T-helper 1 cell treated with Interleukin-12 subunit alpha and Interleukin-12 subunit beta and Interleukin-4 antibody, amounts not matched to agents 30 μg/mL and 1 μg/mL, for 36 hours (primary cell): ENCODE data around the gene CCNT1.
A peak's percentile ranks its signal among the peaks of the same experiment; 100 is the strongest.
"Not testable (repeated sequence)": the region's sequence is repeated elsewhere in the genome, so short reads cannot be mapped to it uniquely, and the experiment has no call there.

ENCODE experiments used
- H3K27ac Mint-ChIP-seq: one replicate; pipeline ENCODE4 v1.8.0; 2021; ENCODE audit warnings: mild to moderate bottlenecking, mixed read lengths
- H3K27me3 Mint-ChIP-seq: one replicate; pipeline ENCODE4 v1.8.0; 2021; ENCODE audit warnings: low read depth, mixed read lengths
- H3K36me3 Mint-ChIP-seq: one replicate; pipeline ENCODE4 v1.8.0; 2021; ENCODE audit warnings: low read depth, mixed read lengths
- H3K4me1 Mint-ChIP-seq: one replicate; pipeline ENCODE4 v1.8.0; 2021; ENCODE audit warnings: low read depth, mixed read lengths
- H3K4me3 Mint-ChIP-seq: one replicate; pipeline ENCODE4 v1.8.0; 2021; ENCODE audit warnings: mild to moderate bottlenecking, moderate library complexity, mixed read lengths
- H3K9me3 Mint-ChIP-seq: one replicate; pipeline ENCODE4 v1.8.0; 2021; ENCODE audit warnings: mixed read lengths

The CCNT1 gene

DNA sequence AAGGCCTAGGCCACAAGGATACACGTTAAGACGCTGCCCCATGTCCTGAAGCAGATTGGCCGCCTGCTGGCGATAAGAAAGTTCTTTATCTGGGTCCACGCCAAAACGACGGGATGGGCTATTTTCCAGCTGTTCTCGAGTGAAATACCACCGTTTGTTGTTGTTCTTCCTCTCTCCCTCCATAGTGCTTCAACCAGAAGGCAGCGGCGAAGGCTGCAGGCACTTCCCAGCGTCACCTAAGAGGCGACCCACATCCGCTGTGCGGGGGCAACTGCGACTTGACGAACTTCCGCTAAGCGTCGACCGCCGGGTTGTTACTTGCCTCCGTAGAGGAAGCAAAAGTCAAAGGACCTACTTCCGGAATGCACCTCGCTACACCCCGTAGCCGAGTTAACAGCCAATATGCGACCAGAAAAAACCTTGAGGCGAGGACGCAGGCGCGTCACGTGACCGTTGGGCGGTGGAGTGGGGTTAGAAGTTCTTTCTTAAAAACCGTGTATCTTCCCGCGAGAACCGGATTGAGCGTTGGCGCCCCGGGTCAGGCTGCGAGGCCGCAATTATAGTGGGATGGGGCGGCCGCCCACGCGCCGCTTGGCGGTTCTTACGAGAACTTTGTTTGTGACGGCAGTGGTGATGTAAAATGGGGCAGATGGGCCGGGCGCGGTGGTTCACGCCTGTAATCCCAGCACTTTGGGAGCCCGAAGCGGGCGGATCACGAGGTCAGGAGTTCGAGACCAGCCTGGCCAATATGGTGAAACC, at the start of gene CCNT1:
Gene CCNT1 (minus strand): TSS at position 215 of the 759 bp plus-strand sequence. CDS start 32 bp downstream, at position 183.
- peak within 1 kb of the TSS; percentile 94 for H3K27ac Mint-ChIP-seq
- H3K9me3 Mint-ChIP-seq: peaks cover 22% of the 10 kb centered on the region
- H3K36me3 Mint-ChIP-seq: peaks cover 39% of the 10 kb centered on the region
- peaks cover 30% of the 10 kb centered on the region for H3K4me1 Mint-ChIP-seq
- H3K4me3 Mint-ChIP-seq: peak within 1 kb of the TSS; percentile 95
- peaks cover 5% of the 10 kb centered on the region for H3K27me3 Mint-ChIP-seq

DNA sequence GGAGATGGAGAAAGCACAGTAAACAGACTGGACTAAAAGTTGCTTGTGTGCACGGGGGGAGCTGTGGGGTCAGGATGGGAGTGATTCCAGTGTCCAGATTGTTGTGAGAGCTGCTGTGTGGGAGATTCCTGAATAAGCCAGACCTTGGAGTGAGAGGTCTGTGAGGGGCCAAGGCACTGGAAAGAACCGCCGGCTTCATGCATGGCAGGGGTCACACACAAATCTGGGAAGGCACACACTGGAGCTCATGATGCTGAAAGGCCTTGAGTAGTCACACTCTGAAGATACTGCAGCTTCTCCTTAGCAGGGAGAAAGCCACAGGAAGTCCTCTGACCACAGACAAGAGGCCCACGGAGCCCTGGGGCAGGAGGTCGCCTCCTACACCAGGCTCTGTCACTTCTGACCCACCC, 49.3 kb upstream of the CCNT1 start:
- Mint-ChIP-seq H3K36me3 (no peaks in the 10 kb centered on the region), H3K27me3 (peaks cover 3% of the 10 kb centered on the region), H3K9me3 (no peaks in the 10 kb centered on the region), H3K4me3 (peak overlapping the region; percentile 8), H3K27ac (no peak overlapping the region), H3K4me1 (peaks cover 14% of the 10 kb centered on the region)

DNA sequence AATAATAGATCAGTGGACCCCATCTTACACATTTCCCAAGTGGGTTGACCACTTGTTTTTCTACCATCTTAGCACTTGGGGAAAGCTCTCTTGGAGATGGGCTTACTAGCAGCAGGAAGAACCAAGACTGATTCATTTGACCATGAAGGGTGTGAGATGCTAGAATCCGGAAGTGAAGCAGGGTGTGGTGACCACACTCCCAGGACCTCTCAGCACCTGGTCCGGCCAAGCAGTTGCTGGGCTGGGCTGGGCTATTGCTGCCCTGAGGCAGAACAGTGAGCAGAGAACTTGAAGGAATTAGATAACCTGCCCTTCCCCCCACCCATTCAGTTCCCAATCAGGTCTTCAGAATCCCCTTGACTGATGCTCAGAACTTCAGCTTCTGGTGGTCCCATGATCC, 48.0 kb upstream of the CCNT1 start:
- Mint-ChIP-seq H3K4me1 (peaks cover 14% of the 10 kb centered on the region), H3K27me3 (peaks cover 3% of the 10 kb centered on the region), H3K36me3 (no peaks in the 10 kb centered on the region), H3K9me3 (no peaks in the 10 kb centered on the region), H3K27ac (no peak overlapping the region), H3K4me3 (no peak overlapping the region)

DNA sequence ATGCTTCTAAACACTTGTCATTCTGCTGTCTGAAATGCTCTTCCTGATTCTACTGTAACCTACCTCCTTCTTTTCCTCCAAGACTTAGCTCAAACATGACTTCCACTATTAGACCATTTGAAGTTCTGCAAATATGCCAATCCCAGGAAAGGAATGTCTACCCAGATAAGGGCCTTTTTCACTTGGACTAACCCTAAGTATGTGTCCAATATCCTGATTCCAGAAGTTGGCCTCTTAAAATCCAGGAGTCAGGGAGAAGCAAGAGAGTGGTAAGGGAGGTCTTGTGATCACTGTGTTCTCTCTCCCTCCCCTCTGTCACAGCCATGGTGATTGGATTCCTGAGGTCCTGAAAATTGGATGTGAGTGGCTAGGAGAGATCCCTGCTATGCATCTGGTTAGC, 42.2 kb upstream of the CCNT1 start:
- Mint-ChIP-seq H3K4me3 (no peak overlapping the region), H3K4me1 (no peaks in the 10 kb centered on the region), H3K36me3 (no peaks in the 10 kb centered on the region), H3K9me3 (no peaks in the 10 kb centered on the region), H3K27ac (no peak overlapping the region), H3K27me3 (no peaks in the 10 kb centered on the region)

DNA sequence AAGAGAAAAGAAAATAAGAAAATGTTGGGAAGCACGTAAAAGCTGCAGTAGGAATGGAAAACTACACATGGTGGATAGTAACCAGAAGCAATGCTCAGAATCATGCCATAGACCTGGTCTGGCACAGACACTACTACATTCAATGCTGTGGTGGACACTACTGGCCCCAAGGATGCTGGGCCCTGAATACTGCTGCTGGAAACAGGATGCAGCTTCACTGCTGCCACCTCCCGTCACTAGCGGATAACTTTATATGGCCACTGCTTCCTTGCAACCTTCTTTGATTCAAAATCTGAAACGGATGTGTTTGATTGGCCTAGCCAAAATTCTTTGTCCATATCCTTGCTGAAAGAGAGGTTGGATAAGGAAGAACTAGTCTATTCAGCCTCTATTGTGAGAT, 41.7 kb upstream of the CCNT1 start:
- H3K4me1 Mint-ChIP-seq: no peaks in the 10 kb centered on the region
- no peaks in the 10 kb centered on the region for H3K27me3 Mint-ChIP-seq
- no peaks in the 10 kb centered on the region for H3K9me3 Mint-ChIP-seq
- no peaks in the 10 kb centered on the region for H3K36me3 Mint-ChIP-seq
- no peak overlapping the region for H3K27ac Mint-ChIP-seq
- H3K4me3 Mint-ChIP-seq: no peak overlapping the region

DNA sequence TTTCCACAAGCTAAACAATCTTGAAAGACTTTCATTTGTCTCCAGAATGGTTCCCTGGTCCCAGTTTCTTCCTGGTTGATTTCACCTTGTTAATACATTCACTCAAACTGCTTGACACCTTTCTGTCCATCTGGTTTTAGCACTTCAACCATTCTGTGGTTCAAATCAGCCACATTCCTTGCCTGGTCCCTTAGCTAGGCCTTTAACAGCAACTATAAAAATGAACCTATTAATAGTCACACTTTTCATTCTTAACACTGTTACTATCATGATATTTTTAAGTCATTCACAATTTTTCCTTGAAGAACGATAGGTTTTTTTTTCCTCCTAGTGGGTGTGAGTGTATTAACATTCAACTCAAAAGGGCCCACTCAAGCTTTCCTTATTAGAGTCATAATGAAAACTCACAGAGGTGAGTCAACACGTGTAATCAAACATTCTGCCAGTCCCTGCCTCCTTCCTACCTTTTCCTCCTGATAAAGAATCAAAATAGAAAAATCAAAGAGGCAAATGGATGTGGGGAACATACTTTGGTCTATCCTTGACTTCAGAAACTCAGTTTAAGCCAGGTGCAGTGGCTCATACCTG, 34.4 kb upstream of the CCNT1 start:
- H3K27ac Mint-ChIP-seq: no peak overlapping the region
- H3K9me3 Mint-ChIP-seq: no peaks in the 10 kb centered on the region
- no peaks in the 10 kb centered on the region for H3K36me3 Mint-ChIP-seq
- peaks cover 6% of the 10 kb centered on the region for H3K27me3 Mint-ChIP-seq
- peaks cover 4% of the 10 kb centered on the region for H3K4me1 Mint-ChIP-seq
- H3K4me3 Mint-ChIP-seq: no peak overlapping the region

DNA sequence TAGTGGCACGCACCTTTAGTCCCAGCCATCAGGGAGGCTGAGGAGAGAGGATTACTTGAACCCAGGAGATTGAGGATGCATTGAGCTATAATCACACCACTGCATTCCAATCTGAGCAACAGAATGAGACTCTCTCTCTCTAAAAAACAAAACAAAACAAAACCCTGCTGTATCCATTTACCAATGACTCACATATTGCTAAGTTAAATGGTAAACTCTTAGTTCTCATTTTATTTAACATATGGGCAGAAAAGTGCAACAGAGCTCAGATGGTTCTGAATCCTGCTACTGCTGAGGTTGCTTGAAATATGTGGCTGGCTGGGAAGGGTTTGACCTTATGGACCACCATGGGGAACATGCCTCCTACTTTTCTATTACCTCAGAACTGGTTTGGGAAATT, 33.7 kb upstream of the CCNT1 start:
- Mint-ChIP-seq H3K36me3 (no peaks in the 10 kb centered on the region), H3K27me3 (peaks cover 6% of the 10 kb centered on the region), H3K9me3 (no peaks in the 10 kb centered on the region), H3K27ac (no peak overlapping the region), H3K4me3 (no peak overlapping the region), H3K4me1 (peaks cover 4% of the 10 kb centered on the region)

DNA sequence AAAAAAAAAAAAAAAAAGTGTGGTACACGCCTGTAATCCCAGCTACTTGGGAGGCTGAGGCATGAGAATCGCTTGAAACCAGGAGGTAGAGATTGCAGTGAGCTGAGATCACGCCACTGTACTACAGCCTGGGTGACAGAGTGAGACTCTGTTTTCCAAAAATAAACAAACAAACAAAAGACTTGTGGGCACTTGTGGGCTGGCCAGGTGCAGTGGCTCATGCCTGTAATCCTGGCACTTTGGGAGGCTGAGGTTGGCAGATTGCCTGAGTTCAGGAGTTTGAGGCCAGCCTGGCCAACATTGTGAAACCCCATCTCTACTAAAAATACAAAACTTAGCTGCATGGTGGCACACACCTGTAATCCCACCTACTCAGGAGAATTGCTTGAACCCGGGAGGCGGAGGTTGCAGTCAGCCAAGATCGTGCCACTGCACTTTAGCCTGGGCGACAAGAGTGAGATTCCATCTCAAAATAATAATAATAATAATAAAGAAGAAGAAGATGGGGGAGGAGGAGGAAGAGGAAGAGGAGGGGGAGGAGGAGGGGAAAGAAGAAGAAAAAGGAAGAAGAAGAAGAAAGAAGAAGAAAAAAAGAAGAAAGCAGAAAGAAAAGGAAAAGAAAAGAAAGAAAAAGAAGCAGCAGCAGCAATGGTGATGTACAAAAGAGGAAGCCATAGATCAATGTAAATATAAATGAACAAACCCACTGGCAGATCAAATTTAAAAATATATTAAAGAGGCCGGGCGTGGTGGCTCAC, 27.9 kb upstream of the CCNT1 start:
- Mint-ChIP-seq H3K27me3 (peaks cover 16% of the 10 kb centered on the region), H3K36me3 (no peaks in the 10 kb centered on the region), H3K4me3 (no peak overlapping the region), H3K9me3 (no peaks in the 10 kb centered on the region), H3K4me1 (no peaks in the 10 kb centered on the region), H3K27ac (no peak overlapping the region)

DNA sequence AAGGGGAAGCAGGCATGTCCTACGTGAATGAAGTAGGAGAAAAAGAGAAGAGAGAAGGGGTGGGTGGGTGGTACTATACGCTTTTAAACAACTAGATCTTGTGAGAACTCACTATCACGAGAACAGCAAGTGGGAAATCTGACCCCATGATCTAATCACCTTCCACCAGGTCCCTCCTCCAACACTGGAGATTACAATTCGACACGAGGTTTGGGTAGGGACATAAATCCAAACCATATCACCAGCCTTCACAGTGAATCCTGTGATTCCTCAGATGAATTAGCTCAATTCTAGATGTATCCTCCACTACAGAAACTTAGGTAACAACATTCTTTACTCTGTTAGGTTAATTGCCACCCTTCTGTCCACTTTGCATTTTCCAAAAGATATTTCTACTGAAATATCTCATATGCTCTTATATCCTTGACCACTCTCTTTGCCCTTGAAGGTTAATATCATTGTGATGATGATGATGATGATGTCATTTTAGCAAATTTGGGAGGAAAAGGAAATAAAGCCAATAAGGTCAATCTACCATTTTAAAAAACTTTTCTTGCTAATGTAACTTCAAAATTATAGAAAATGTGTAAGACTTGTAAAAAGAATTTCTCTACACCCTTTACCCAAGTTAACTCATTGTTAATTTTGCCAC, 23.2 kb upstream of the CCNT1 start:
- no peaks in the 10 kb centered on the region for H3K4me1 Mint-ChIP-seq
- no peaks in the 10 kb centered on the region for H3K9me3 Mint-ChIP-seq
- no peaks in the 10 kb centered on the region for H3K36me3 Mint-ChIP-seq
- H3K27me3 Mint-ChIP-seq: peaks cover 28% of the 10 kb centered on the region
- H3K27ac Mint-ChIP-seq: no peak overlapping the region
- no peak overlapping the region for H3K4me3 Mint-ChIP-seq

DNA sequence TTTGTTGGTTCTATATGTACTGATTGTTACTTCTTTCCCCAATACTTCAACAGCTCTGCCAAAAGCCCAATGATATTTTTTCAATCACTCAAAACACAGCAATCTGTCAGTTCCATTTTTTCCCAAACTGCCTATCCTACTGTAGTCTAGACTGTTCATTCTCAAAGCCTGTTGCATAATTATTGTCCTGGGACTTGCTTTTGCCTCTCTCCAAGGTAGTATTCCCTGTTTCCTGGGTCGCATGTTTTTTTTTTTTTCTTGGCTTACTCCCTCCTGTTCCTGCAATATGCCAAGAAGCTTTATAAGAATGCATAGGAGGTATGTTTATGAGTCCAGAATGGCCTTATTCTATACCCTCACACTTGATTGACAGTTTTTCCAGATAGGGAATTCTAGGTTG, 19.9 kb upstream of the CCNT1 start:
- no peaks in the 10 kb centered on the region for H3K4me1 Mint-ChIP-seq
- no peaks in the 10 kb centered on the region for H3K9me3 Mint-ChIP-seq
- peaks cover 28% of the 10 kb centered on the region for H3K27me3 Mint-ChIP-seq
- H3K4me3 Mint-ChIP-seq: no peak overlapping the region
- no peaks in the 10 kb centered on the region for H3K36me3 Mint-ChIP-seq
- no peak overlapping the region for H3K27ac Mint-ChIP-seq

DNA sequence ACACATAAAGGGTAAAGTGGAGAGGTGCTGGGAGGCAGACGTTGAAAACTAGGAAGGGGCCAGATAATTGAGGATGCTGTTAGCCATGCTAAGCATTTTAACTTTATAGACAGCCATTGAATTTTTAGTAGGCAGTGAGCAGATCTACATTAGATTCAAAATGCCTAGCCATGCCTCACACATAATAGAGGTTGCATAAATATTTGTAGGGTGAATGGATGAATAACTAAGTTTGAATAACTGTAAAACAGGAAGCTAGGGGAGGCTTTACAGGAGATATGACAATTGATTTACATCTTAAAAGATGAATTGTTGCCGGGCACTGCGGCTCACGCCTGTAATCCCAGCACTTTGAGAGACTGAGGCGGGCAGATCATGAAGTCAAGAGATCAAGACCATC, 12.3 kb upstream of the CCNT1 start:
- H3K4me1 Mint-ChIP-seq: no peaks in the 10 kb centered on the region
- no peaks in the 10 kb centered on the region for H3K36me3 Mint-ChIP-seq
- peaks cover 11% of the 10 kb centered on the region for H3K27me3 Mint-ChIP-seq
- no peak overlapping the region for H3K4me3 Mint-ChIP-seq
- H3K27ac Mint-ChIP-seq: no peak overlapping the region
- no peaks in the 10 kb centered on the region for H3K9me3 Mint-ChIP-seq

DNA sequence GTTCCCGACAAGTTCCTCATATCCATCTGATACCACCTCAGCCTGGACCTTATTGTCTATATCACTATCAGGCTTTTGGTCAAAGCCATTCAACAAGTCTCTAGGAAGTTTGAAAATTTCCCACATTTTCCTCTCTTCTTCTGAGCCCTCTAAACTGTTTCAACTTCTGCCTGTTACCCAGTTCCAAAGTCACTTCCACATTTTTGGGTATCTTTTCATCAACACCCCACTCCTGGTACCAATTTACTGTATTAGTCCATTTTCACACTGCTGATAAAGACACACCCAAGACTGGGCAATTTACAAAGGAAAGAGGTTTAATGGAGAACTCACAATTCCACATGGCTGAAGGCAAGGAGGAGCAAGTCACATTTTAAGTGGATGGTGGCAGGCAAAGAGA, 4.2 kb upstream of the CCNT1 start:
- Mint-ChIP-seq H3K9me3 (peaks cover 22% of the 10 kb centered on the region), H3K36me3 (peaks cover 16% of the 10 kb centered on the region)
- H3K27ac Mint-ChIP-seq, H3K27me3 Mint-ChIP-seq, H3K4me3 Mint-ChIP-seq, H3K4me1 Mint-ChIP-seq: not testable (repeated sequence)

DNA sequence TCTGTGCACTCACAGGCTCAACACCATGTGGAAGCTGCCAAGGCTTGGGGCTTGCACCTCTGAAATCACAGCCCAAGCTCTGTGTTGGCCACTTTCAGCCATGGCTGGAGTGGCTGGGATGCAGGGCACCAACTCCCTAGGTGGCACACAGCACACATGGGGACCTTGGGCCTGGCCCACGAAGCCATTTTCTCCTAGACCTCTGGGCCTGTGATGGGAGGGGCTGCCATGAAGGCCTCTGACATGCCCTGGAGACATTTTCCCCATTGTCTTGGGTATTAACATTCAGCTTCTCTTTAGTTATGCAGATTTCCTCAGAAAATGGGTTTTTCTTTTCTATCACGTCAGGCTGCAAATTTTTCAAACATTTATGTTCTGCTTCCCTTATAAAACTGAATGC, 3.7 kb upstream of the CCNT1 start:
- H3K4me1 Mint-ChIP-seq: peaks cover 13% of the 10 kb centered on the region

DNA sequence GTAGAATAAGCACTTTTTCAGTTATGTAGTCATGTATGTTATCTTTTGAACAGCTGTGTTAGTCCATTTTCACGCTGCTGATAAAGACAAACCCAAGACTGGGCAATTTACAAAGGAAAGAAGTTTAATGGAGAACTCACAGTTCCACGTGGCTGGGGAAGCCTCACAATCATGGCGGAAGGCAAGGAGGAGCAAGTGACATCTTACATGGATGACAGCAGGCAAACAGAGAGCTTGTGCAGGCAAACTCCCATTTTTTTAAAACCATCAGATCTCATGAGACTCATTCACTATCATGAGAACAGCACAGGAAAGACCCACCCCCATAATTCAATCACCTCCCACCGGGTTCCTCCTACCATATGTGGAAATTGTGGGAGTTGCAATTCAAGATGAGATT, 2.5 kb upstream of the CCNT1 start:
- Mint-ChIP-seq H3K4me1 (peaks cover 22% of the 10 kb centered on the region), H3K36me3 (peaks cover 26% of the 10 kb centered on the region), H3K9me3 (peaks cover 22% of the 10 kb centered on the region)
- not testable (repeated sequence) for H3K27ac Mint-ChIP-seq, H3K4me3 Mint-ChIP-seq, H3K27me3 Mint-ChIP-seq

More for the DNA sequence above, 3.7 kb upstream of the CCNT1 start:
- H3K9me3 Mint-ChIP-seq: peaks cover 22% of the 10 kb centered on the region
- not testable (repeated sequence) for H3K27ac Mint-ChIP-seq, H3K4me3 Mint-ChIP-seq, H3K27me3 Mint-ChIP-seq
- H3K36me3 Mint-ChIP-seq: peaks cover 16% of the 10 kb centered on the region
